T1000 (cell line): Measurements from ENCODE around the gene HDHD5.

Experiments
- DNase-seq: peaks from one replicate; lab custom pipeline; 2025; ENCODE audit warnings: mixed read lengths; lab: John Stamatoyannopoulos, UW

Gene HDHD5

DNA sequence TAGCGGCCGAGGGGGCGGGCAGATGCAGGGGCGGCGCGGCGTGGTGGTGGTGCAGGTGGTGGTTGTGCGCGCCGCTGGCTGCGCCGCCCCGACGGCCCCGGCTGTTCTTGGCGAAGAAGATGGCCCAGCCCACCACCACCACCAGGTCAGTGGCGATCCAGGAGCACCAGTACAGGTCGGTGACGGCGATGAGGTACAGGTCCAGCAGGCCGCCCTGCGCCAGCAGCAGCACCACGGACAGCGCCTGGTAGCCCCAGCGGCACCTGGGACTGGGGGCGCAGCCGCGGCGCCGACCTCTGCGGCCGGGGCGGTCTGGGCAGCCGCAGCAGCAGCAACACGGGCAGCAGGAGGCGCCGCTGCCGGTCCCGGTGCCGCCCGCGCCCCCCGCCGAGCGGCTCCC lies 38.8 kb downstream of the HDHD5 start:
- no peak for DNase-seq

DNA sequence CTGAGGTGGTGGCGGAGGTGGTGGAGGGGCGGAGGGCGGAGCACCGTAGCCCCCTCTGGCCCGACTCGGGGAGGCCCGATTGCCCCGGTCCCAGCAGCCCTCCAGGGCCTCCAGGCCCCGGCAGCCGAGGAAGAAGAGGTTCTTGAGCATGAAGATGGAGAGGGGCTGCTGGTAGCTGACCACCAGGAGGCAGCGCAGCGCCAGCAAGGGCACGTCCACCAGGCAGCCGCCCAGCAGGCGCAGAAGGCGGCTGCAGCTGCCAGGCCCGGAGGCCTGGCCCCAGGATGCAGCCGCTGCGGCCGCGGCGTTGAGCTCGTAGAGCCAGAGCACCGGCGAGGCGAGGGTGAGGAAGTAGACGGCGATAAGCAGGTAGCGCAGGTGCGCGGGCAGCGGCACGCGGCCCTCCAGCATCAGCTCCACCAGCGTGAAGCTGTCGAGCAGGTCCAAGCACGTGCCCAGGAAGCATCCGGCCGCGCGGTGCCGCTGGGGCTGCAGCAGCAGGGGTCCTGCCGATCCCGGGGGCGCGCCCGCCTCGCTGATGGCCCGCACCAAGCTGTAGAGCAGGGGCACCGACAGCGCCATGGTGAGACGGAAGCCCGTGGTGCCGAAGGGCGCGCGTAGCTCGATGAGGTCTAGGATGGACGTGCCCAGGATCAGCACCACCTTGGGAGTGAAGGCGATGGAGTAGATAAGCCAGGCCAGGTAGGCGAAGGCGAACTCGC lies 39.4 kb downstream of the HDHD5 start:
- DNase-seq, result no peak

GRCh38 chr22:17118342-17118741 lies 40.7 kb downstream of the HDHD5 start:
- no peak for DNase-seq

- no peak for DNase-seq
Measured at GRCh38 chr22:17117890-17118289, 41.2 kb downstream of the HDHD5 start.

- DNase-seq, result no peak
Measured at GRCh38 chr22:17117400-17117799, 41.7 kb downstream of the HDHD5 start.

- DNase-seq, result no peak
Measured at GRCh38 chr22:17116572-17117330, 42.3 kb downstream of the HDHD5 start.

- no peak for DNase-seq
Measured at GRCh38 chr22:17115945-17116565, 43.0 kb downstream of the HDHD5 start.

GRCh38 chr22:17115236-17115635 lies 43.8 kb downstream of the HDHD5 start:
- DNase-seq, result no peak

DNA sequence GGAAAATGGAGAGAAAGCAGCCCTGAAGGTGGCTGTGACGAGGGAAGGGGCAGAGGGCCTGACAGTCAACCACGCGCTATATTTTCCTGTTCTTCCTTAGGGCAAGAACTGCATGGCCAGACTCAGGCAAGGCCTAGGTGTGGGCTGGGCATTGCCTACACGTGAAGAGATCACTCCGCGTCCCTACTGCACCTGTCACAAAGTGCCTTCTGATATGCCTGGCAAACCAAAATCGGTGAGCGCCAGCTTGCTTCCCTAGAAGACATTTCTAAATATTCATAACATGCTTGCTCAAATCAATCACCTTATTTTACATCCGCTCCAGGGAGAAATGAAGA lies 44.2 kb downstream of the HDHD5 start:
- DNase-seq, result no peak

GRCh38 chr22:17114173-17114897 lies 44.7 kb downstream of the HDHD5 start:
- no peak for DNase-seq

DNA sequence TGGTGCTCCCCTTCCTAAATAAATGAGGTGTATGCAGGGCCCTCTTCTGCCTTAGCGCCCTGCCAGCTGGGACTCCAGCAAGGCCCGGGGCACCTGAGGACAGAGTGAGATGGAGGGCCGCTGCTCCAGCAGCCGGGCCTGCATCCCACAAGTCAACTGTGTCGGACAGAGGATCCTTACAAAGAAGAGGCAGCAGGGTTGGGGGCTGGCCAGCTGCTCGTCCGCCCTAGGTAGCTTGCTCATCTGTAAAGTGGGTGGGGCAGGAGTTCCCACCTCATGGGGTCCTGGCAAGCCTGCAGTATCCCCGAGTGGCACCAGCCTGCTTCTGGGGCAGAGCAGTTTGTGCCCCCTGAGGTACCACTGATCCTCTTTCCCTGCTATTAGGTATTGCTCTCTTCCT lies 45.5 kb downstream of the HDHD5 start:
- DNase-seq, result no peak

- DNase-seq, result no peak
Measured at GRCh38 chr22:17112491-17113042, 46.5 kb downstream of the HDHD5 start.

- no peak for DNase-seq
Measured at GRCh38 chr22:17110791-17111550, 48.1 kb downstream of the HDHD5 start.

GRCh38 chr22:17109976-17110375 lies 49.1 kb downstream of the HDHD5 start:
- DNase-seq, result no peak

GRCh38 chr22:17109113-17109865 lies 49.8 kb downstream of the HDHD5 start:
- DNase-seq, result no peak

DNA sequence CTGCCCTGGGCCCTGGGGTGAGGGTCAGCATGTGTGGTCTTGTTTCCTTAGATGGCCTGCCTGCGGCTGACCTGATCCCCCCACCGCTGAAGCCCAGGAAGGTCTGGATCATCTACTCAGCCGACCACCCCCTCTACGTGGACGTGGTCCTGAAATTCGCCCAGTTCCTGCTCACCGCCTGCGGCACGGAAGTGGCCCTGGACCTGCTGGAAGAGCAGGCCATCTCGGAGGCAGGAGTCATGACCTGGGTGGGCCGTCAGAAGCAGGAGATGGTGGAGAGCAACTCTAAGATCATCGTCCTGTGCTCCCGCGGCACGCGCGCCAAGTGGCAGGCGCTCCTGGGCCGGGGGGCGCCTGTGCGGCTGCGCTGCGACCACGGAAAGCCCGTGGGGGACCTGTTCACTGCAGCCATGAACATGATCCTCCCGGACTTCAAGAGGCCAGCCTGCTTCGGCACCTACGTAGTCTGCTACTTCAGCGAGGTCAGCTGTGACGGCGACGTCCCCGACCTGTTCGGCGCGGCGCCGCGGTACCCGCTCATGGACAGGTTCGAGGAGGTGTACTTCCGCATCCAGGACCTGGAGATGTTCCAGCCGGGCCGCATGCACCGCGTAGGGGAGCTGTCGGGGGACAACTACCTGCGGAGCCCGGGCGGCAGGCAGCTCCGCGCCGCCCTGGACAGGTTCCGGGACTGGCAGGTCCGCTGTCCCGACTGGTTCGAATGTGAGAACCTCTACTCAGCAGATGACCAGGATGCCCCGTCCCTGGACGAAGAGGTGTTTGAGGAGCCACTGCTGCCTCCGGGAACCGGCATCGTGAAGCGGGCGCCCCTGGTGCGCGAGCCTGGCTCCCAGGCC lies 50.6 kb downstream of the HDHD5 start:
- DNase-seq, result no peak

- no peak for DNase-seq
Measured at GRCh38 chr22:17107547-17107810, 51.6 kb downstream of the HDHD5 start.

- no peak for DNase-seq
Measured at GRCh38 chr22:17106785-17107546, 52.1 kb downstream of the HDHD5 start.

DNA sequence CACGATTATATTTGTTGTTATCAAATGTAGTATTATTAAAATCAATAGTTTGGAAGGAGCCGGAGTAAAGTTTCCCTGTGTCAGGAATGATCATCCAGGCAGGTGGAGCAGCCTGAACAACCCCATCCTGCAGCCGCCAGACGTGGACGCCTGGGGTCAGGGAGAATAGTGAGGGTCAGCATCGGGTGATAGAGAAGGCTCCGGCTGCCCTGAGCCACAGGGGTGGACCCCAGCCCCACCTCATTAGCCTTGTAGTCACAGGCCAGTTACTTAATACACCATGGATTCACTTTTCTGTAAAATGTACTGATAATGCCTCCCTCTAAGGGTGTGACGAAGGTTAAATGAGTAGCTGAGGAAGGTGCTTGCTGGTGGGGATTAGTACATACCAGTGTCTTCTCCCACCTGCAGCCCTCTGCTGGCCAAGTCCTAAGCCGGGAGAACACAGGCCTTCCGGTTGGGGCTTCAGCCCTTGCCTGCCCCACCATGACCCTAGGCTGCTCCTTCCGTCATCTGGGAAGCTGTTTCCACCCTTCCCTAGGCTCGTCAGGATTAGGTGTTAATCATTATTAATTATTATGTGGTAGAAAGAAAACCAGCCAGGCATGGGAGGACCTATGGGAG lies 52.8 kb downstream of the HDHD5 start:
- no peak for DNase-seq
